GM10248 (cell line): ENCODE data around the gene CHRNA4.

Source experiments
- CTCF ChIA-PET: fragments of 300-600 bp; sonication (Branson Sonifier 250); formaldehyde crosslinking; extraction: SDS; loops from one replicate; lab custom pipeline; 2021; ENCODE audit warnings: antibody characterized with exemption; lab: Yijun Ruan, JAX
- POLR2A ChIA-PET: fragments of 350-650 bp; sonication (Branson Sonifier 250); formaldehyde crosslinking; extraction: SDS; loops from one replicate; lab custom pipeline; 2020; ENCODE audit warnings: antibody characterized with exemption; lab: Yijun Ruan, JAX
- DNase-seq: peaks from one replicate; pipeline ENCODE4 v3.0.0; 2012; ENCODE audit errors: extremely low spot score
- TF ChIP-seq, protein P1 (sequence below): IDR thresholded peaks from 2 replicates; pipeline ENCODE4 v1.5.1; 2012; ENCODE audit warnings: mild to moderate bottlenecking, low read depth; ENCODE audit errors: extremely low read depth, missing control alignments, control extremely low read depth

Gene CHRNA4

DNA sequence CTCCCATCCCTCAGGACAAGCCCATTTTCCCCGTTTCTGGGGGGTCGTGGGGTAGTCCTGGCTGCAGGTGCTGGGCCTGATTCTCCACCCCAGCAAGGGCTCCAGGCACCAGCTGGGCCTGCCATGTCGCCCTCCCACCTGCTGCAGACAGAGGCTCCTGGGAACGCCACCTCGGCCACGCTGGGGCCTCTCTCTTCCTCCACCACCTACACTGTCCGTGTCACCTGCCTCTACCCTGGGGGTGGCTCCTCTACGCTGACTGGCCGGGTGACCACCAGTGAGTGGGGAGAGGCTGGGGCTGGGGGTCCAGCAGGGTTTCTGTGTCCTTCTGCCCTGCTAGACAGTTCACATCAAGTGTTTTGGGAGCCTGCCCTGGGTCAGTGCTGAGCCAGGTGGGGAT lies 48.9 kb downstream of the CHRNA4 start:
- TF ChIP-seq, protein P1, sequence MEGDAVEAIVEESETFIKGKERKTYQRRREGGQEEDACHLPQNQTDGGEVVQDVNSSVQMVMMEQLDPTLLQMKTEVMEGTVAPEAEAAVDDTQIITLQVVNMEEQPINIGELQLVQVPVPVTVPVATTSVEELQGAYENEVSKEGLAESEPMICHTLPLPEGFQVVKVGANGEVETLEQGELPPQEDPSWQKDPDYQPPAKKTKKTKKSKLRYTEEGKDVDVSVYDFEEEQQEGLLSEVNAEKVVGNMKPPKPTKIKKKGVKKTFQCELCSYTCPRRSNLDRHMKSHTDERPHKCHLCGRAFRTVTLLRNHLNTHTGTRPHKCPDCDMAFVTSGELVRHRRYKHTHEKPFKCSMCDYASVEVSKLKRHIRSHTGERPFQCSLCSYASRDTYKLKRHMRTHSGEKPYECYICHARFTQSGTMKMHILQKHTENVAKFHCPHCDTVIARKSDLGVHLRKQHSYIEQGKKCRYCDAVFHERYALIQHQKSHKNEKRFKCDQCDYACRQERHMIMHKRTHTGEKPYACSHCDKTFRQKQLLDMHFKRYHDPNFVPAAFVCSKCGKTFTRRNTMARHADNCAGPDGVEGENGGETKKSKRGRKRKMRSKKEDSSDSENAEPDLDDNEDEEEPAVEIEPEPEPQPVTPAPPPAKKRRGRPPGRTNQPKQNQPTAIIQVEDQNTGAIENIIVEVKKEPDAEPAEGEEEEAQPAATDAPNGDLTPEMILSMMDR = no peak
- no peak for DNase-seq
- ChIA-PET CTCF (no interaction called here), POLR2A (no interaction called here)

DNA sequence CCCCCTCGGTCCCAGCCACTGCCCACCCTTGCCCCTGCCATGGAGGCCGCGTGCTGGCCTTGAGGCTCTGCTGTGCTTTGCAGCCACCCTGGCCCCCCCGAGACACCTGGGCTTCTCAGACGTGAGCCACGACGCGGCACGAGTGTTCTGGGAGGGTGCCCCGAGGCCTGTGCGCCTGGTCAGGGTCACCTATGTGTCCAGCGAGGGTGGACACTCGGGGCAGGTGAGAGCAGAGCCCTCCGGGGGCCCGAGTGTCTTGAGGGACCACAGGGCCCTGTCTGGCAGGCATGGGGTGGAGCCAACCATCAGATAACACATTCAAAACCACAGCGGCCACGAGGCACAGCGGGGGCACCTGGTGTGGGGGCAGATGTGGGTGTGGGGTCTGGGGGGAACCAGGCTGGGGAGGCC lies 49.3 kb downstream of the CHRNA4 start:
- no peak for DNase-seq
- POLR2A ChIA-PET = no interaction called here
- CTCF ChIA-PET = no interaction called here
- TF ChIP-seq, protein P1 = no peak

GRCh38 chr20:63311186-63311832 lies 49.8 kb downstream of the CHRNA4 start:
- DNase-seq = no peak
- TF ChIP-seq, protein P1 = no peak
- CTCF ChIA-PET = interaction anchor here (1.2 to 2.7 kb wide), 5 partner anchors 10 to 71 kb away, joined by 3 to 18 read pairs (median 4); no protein-coding TSS in a partner anchor
- POLR2A ChIA-PET = no interaction called here

DNA sequence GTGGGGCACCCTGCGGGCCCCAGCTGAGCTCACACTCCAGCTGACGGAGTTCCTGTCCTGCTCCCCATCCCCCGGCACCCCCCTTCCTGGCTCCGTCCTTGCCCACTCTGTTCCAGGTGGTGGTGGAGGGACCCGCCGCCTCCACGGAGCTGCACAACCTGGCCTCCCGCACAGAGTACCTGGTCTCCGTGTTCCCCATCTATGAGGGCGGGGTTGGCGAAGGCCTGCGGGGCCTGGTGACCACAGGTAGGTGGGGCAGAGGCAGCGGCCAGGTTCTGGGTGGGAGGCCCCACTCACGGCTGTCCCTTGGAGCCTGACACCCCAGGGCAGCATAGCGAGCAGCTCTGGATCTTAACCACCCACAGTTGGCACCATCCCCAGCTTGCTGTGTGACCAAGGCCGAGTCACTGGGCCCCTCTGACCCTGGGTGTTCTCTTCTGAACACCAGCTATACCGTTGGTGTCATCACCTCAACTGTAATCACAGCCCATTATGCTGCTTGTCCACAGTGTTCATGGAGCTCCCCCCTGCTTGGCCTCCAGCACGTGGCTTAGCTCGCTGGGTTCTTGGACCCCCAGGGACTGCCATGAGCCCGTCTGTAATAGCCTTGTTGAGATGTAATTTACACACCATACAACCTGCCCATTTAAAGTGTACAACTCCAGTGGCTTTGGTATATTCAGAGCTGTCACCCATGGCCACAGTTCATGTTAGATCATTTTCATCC lies 50.7 kb downstream of the CHRNA4 start:
- POLR2A ChIA-PET = no interaction called here

DNA sequence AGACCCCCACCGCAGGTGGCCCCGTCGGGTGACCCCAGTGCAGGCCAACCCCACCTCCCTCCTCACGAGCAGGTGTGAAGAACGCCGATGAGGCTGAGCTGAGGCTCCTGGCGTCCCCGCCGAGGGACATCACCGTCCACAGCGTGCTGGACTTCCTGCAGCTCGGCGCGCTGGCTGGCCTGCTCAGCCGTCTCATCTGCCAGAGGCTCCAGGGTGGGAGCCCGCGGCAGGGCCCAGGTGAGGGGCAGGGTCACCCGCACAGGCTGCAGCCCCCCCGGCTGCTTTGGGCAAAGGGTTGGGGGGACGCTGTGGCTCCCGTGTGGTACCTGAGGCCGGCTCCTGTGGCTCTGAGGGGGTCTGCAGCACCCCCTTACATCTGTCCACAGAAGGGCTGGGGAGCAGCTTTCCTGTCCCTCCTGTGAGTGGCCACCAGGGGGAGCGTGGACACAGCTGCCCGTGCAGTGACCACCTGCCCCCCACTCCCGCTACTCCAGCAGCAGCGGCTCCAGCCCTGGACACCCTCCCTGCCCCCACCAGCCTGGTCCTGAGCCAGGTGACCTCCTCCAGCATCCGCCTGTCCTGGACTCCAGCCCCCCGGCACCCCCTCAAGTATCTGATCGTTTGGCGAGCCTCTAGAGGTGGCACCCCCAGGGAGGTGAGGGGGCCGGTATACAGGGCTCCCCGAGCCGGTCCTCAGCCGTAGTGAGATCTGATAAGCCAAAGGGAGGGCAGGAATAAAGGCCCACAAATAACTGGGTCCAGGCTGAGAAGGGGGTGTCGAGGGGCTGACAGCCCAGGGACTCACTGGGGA lies 51.7 kb downstream of the CHRNA4 start:
- TF ChIP-seq, protein P1 = peak; percentile 57
- POLR2A ChIA-PET = no interaction called here
- peak; percentile 69 for DNase-seq
- CTCF ChIA-PET = interaction anchor here (0.8 to 2.7 kb wide), 14 partner anchors 10 to 100 kb away, joined by 3 to 18 read pairs (median 4); no protein-coding TSS in a partner anchor

More for the DNA sequence above, 50.7 kb downstream of the CHRNA4 start:
- TF ChIP-seq, protein P1 = no peak
- no peak for DNase-seq
- CTCF ChIA-PET = interaction anchor here (0.9 to 2.7 kb wide), 10 partner anchors 9 to 84 kb away, joined by 3 to 18 read pairs (median 3); no protein-coding TSS in a partner anchor
